Colonic mucosa (tissue), 4 donors: ENCODE measurements around the gene ZBTB21. TPM values are rescaled to one million over a fixed set of nuclear protein-coding genes. Genes with fewer than 3 reads are reported as not detected.

Source experiments
- DNase-seq: peaks from one replicate; pipeline ENCODE4 v3.0.0-alpha.2; 2020
- H3K27ac ChIP-seq: fragments of 200-600 bp; one replicate; pipeline ENCODE4 v1.8.0; 2021
- H3K27me3 ChIP-seq: fragments of 200-600 bp; one replicate; pipeline ENCODE4 v1.8.0; 2021
- H3K36me3 ChIP-seq: fragments of 200-600 bp; one replicate; pipeline ENCODE4 v1.8.0; 2021
- H3K4me1 ChIP-seq: fragments of 200-600 bp; one replicate; pipeline ENCODE4 v1.8.0; 2021; ENCODE audit warnings: mild to moderate bottlenecking
- H3K4me3 ChIP-seq: fragments of 200-600 bp; one replicate; pipeline ENCODE4 v1.8.0; 2021
- H3K9ac ChIP-seq, 2 donors: one replicate each; pipeline ENCODE4 v1.7.0; 2013; ENCODE audit warnings: control low read depth in 2 of 2, low read depth in 2 of 2, low read length in 2 of 2
- H3K9me3 ChIP-seq: fragments of 200-600 bp; one replicate; pipeline ENCODE4 v1.8.0; 2021
- CTCF ChIP-seq: fragments of 200-600 bp; IDR thresholded peaks from one replicate; pipeline ENCODE4 v1.8.0; 2022; ENCODE audit warnings: antibody characterized with exemption, mild to moderate bottlenecking
- intact Hi-C: fragments of 100-400 bp; cut with DNase I; formaldehyde crosslinking; loops from one replicate; pipeline ENCODE4 v1.14.1; 2022
- total RNA-seq, 2 donors: library from RNA; stranded (reverse); fragmentation: NEBNext Ultra II Directional in 1 of 2; extraction: Animal tissue kit (Norgen Biotek cat#: 25700) in 1 of 2; gene quantifications; one replicate each; pipeline ENCODE4 v1.2.1, GENCODE V29; 2021
- donor health status: healthy.
- donor health status: DM: no; HTN: no; CAD: no.
- donor health status: DM: no; HTN: no; CAD: no.

ZBTB21 gene
- total RNA-seq, 2 donors from 2014 or later: 10.2 to 15.1 TPM

- Histone ChIP-seq H3K4me1 (no peaks in the 10 kb centered on the region), H3K4me3 (no peak overlapping the region), H3K27ac (no peak overlapping the region), H3K36me3 (no peaks in the 10 kb centered on the region), H3K9me3 (no peaks in the 10 kb centered on the region), H3K9ac (no peak overlapping the region), H3K27me3 (no peaks in the 10 kb centered on the region)
- intact Hi-C loops: no loop called here
- DNase-seq: no peak
- TF ChIP-seq CTCF: no peak
These were observed 6.9 kb upstream of the ZBTB21 start for GRCh38 chr21:42017022-42017421.

- H3K36me3 ChIP-seq: no peaks in the 10 kb centered on the region
- no peak overlapping the region for H3K4me3 ChIP-seq
- TF ChIP-seq CTCF: no peak
- H3K27me3 ChIP-seq: no peaks in the 10 kb centered on the region
- DNase-seq: no peak
- no peak overlapping the region for H3K27ac ChIP-seq
- no peaks in the 10 kb centered on the region for H3K9me3 ChIP-seq
- no peaks in the 10 kb centered on the region for H3K4me1 ChIP-seq
- no peak overlapping the region for H3K9ac ChIP-seq
- intact Hi-C loops: no loop called here
These were observed 6.3 kb upstream of the ZBTB21 start for GRCh38 chr21:42016364-42016985.

GRCh38 chr21:42013931-42014330, 3.8 kb upstream of the ZBTB21 start:
- Histone ChIP-seq H3K27ac (no peak overlapping the region), H3K9ac (no peak overlapping the region), H3K9me3 (no peaks in the 10 kb centered on the region), H3K4me1 (no peaks in the 10 kb centered on the region), H3K36me3 (no peaks in the 10 kb centered on the region), H3K27me3 (no peaks in the 10 kb centered on the region), H3K4me3 (no peak overlapping the region)
- intact Hi-C loops: no loop called here
- no peak for TF ChIP-seq CTCF
- DNase-seq: no peak

- intact Hi-C loops: no loop called here
- Histone ChIP-seq H3K9me3 (no peaks in the 10 kb centered on the region), H3K4me3 (no peak overlapping the region), H3K9ac (no peak overlapping the region), H3K27ac (no peak overlapping the region), H3K27me3 (no peaks in the 10 kb centered on the region), H3K4me1 (no peaks in the 10 kb centered on the region), H3K36me3 (no peaks in the 10 kb centered on the region)
- no peak for TF ChIP-seq CTCF
- no peak for DNase-seq
These were observed 3.2 kb upstream of the ZBTB21 start for GRCh38 chr21:42013376-42013775.

GRCh38 chr21:42012763-42013329, 2.7 kb upstream of the ZBTB21 start:
- DNase-seq: no peak
- Histone ChIP-seq H3K36me3 (no peaks in the 10 kb centered on the region), H3K27ac (no peak overlapping the region), H3K9ac (no peak overlapping the region), H3K27me3 (no peaks in the 10 kb centered on the region), H3K4me3 (no peak overlapping the region), H3K4me1 (no peaks in the 10 kb centered on the region), H3K9me3 (no peaks in the 10 kb centered on the region)
- TF ChIP-seq CTCF: no peak
- intact Hi-C loops: no loop called here
